OCI-LY1 (cell line): ENCODE measurements around the gene POLD4.

Experiments
- EZH2 ChIP-seq: fragments of 200-600 bp; sonication (generic), shearing (Covaris generic); IDR thresholded peaks from 2 replicates; pipeline ENCODE4 v1.8.0; 2017; ENCODE audit warnings: borderline replicate concordance, mixed run types, mild to moderate bottlenecking, antibody characterized with exemption, low read length, moderate library complexity, mixed read lengths
- TF ChIP-seq, protein P1 (sequence below): fragments of 200-600 bp; sonication (generic), shearing (Covaris generic); IDR thresholded peaks from 2 replicates; pipeline ENCODE4 v1.5.1; 2017; ENCODE audit warnings: mild to moderate bottlenecking, antibody characterized with exemption, low read length, moderate library complexity, mixed read lengths

DNA sequence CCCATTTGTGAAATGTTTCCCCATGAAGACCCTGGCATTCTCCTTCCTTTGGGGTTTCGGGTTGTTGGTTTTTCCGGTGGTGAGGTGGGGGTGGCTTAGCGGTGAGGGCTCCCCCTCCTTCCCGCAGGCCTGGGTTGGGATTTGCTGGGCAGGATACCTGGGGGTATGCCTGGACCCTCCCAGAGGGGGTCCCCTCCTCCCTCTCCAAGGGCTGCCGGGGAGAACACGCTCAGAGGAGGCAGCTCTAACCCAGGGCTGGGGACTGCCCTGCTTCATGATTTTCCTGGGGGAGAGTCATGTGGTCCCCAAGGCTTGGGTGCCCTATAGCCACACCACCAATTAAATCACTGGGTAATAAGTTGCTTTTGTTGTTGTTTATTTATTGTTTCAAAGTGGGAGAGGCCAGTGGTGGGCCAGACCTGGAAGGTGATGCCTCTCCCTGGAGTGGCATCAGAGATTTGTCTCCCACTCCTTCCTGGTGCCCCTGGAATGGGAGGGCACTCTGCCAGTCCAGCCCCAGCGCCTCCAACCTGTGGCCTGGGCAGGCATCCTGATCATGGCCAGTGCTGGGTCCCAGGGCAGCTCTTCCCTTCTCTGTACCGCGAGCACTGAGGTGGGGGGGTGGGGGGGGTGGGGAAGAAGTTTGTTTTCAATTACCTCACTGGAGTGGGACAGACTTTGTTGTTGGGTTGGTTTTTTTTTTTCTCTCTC is 21.4 kb upstream of the POLD4 start:
- TF ChIP-seq, protein P1, sequence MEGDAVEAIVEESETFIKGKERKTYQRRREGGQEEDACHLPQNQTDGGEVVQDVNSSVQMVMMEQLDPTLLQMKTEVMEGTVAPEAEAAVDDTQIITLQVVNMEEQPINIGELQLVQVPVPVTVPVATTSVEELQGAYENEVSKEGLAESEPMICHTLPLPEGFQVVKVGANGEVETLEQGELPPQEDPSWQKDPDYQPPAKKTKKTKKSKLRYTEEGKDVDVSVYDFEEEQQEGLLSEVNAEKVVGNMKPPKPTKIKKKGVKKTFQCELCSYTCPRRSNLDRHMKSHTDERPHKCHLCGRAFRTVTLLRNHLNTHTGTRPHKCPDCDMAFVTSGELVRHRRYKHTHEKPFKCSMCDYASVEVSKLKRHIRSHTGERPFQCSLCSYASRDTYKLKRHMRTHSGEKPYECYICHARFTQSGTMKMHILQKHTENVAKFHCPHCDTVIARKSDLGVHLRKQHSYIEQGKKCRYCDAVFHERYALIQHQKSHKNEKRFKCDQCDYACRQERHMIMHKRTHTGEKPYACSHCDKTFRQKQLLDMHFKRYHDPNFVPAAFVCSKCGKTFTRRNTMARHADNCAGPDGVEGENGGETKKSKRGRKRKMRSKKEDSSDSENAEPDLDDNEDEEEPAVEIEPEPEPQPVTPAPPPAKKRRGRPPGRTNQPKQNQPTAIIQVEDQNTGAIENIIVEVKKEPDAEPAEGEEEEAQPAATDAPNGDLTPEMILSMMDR, result no peak
- no peak for TF ChIP-seq EZH2
